ENCODE data around the gene MINDY2.
"Not testable (repeated sequence)": the region's sequence is repeated elsewhere in the genome, so short reads cannot be mapped to it uniquely, and the experiment has no call there.

Gene MINDY2

GRCh38 chr15:58823267-58823666 lies 52.2 kb downstream of the MINDY2 start:
- not testable (repeated sequence) for DNase-seq (ENCODE audit: low read depth, low spot score)

GRCh38 chr15:58830556-58830955 lies 59.5 kb downstream of the MINDY2 start:
- DNase-seq (ENCODE audit: low read depth, low spot score) = no peak

GRCh38 chr15:58833681-58834426 lies 62.8 kb downstream of the MINDY2 start:
- DNase-seq (ENCODE audit: low read depth, low spot score) = peak; percentile 38

GRCh38 chr15:58839485-58839884 lies 68.4 kb downstream of the MINDY2 start:
- DNase-seq (ENCODE audit: low read depth, low spot score) = no peak

GRCh38 chr15:58840048-58840447 lies 68.9 kb downstream of the MINDY2 start:
- no peak for DNase-seq (ENCODE audit: low read depth, low spot score)

GRCh38 chr15:58842713-58843396 lies 71.8 kb downstream of the MINDY2 start:
- no peak for DNase-seq (ENCODE audit: low read depth, low spot score)

GRCh38 chr15:58851205-58851604 lies 80.1 kb downstream of the MINDY2 start:
- DNase-seq (ENCODE audit: low read depth, low spot score) = not testable (repeated sequence)

GRCh38 chr15:58852347-58852746 lies 81.2 kb downstream of the MINDY2 start:
- no peak for DNase-seq (ENCODE audit: low read depth, low spot score)

GRCh38 chr15:58854593-58854992 lies 83.5 kb downstream of the MINDY2 start:
- no peak for DNase-seq (ENCODE audit: low read depth, low spot score)

- DNase-seq (ENCODE audit: low read depth, low spot score) = no peak
Measured at GRCh38 chr15:58856086-58856485, 85.0 kb downstream of the MINDY2 start.

GRCh38 chr15:58856621-58857020 lies 85.5 kb downstream of the MINDY2 start:
- not testable (repeated sequence) for DNase-seq (ENCODE audit: low read depth, low spot score)

- no peak for DNase-seq (ENCODE audit: low read depth, low spot score)
Measured at GRCh38 chr15:58862326-58862725, 91.2 kb downstream of the MINDY2 start.

- no peak for DNase-seq (ENCODE audit: low read depth, low spot score)
Measured at GRCh38 chr15:58864602-58865424, 93.7 kb downstream of the MINDY2 start.

GRCh38 chr15:58865425-58865880 lies 94.4 kb downstream of the MINDY2 start:
- DNase-seq (ENCODE audit: low read depth, low spot score) = no peak

GRCh38 chr15:58867926-58868325 lies 96.8 kb downstream of the MINDY2 start:
- DNase-seq (ENCODE audit: low read depth, low spot score) = no peak

GRCh38 chr15:58870451-58870850 lies 99.3 kb downstream of the MINDY2 start:
- no peak for DNase-seq (ENCODE audit: low read depth, low spot score)

- DNase-seq (ENCODE audit: low read depth, low spot score) = no peak
Measured at GRCh38 chr15:58873267-58873666, 102.2 kb downstream of the MINDY2 start.

- DNase-seq (ENCODE audit: low read depth, low spot score) = no peak
Measured at GRCh38 chr15:58875343-58875742, 104.2 kb downstream of the MINDY2 start.

- no peak for DNase-seq (ENCODE audit: low read depth, low spot score)
Measured at GRCh38 chr15:58876306-58877106, 105.4 kb downstream of the MINDY2 start.

- DNase-seq (ENCODE audit: low read depth, low spot score) = no peak
Measured at GRCh38 chr15:58877999-58878825, 107.1 kb downstream of the MINDY2 start.
